HL-60 (cell line): ENCODE data around the gene CPNE6.

ENCODE experiments used
- DNase-seq, 2 experiments: peaks; one replicate each; pipeline ENCODE4 v3.0.0-alpha.2; 2010 to 2020; ENCODE audit warnings: low read depth in 1 of 2, low spot score in 1 of 2
- H3K27ac ChIP-seq: fragments of 250-450 bp; sonication (Bioruptor Pico); replicated peaks from 2 replicates; pipeline ENCODE4 v1.5.1; 2020; ENCODE audit warnings: mild to moderate bottlenecking, moderate library complexity
- H3K27me3 ChIP-seq: fragments of 250-450 bp; sonication (Bioruptor Pico); 2 replicates; pipeline ENCODE4 v1.5.1; 2021; ENCODE audit warnings: mild to moderate bottlenecking, moderate library complexity; ENCODE audit not compliant: insufficient read depth, poor library complexity, severe bottlenecking
- H3K4me3 ChIP-seq: replicated peaks from 2 replicates; pipeline ENCODE4 v1.5.1; 2011; ENCODE audit warnings: mild to moderate bottlenecking, control low read depth, low read length; ENCODE audit not compliant: insufficient read depth
- GABPA ChIP-seq: IDR thresholded peaks from 2 replicates; pipeline ENCODE4 v1.6.1; 2012; ENCODE audit warnings: low read depth
- POLR2AphosphoS5 ChIP-seq: IDR thresholded peaks from 2 replicates; pipeline ENCODE4 v1.6.1; 2012; ENCODE audit warnings: low read depth
- SPI1 ChIP-seq: IDR thresholded peaks from 2 replicates; pipeline ENCODE4 v1.6.1; 2012; ENCODE audit warnings: low read depth, mild to moderate bottlenecking, borderline replicate concordance
- TF ChIP-seq, protein P1 (sequence below): IDR thresholded peaks from 2 replicates; pipeline ENCODE4 v1.6.1; 2012; ENCODE audit warnings: low read depth; ENCODE audit not compliant: insufficient replicate concordance
- TF ChIP-seq, protein P2 (sequence below): IDR thresholded peaks from one replicate; pipeline ENCODE4 v1.5.1; 2011; ENCODE audit warnings: low read length, control low read depth, inconsistent platforms; ENCODE audit not compliant: insufficient read depth

Gene CPNE6

DNA sequence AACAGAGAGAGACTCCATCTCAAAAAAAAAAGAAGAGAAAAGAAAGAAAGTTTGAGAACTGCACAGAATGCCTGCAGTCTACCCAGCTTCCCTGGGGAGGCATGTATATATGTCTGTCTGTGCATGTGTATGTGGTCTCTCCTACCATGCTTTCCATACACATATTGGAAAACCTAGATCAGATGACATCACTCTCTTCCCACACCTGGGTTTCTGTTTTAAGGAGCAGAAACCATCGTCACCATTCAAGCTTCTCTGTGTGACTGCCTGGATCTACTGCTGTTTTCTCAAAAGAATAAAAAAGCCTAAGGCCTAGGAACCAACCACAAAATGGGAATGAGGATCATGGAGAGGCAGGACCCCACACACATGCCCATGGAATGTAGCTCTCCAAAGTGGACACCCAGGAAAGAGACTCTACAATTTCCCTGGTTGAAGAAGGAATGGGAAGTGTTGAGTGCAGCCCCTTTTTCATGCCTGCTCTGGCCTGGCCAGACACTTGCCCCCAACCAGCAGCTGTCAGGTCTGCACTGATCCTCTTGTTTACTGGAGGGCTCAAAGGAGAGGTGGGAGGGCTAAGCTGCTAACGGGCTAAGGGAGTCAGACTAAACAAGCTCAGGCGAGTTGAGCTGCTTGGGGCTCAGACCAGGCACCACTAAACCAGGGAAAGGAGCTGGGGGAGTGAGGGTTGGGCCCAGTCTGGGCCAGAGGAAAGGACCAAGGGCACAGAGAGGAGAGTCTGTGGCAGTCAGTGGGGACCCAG is 15.0 kb downstream of the CPNE6 start:
- TF ChIP-seq, protein P1, sequence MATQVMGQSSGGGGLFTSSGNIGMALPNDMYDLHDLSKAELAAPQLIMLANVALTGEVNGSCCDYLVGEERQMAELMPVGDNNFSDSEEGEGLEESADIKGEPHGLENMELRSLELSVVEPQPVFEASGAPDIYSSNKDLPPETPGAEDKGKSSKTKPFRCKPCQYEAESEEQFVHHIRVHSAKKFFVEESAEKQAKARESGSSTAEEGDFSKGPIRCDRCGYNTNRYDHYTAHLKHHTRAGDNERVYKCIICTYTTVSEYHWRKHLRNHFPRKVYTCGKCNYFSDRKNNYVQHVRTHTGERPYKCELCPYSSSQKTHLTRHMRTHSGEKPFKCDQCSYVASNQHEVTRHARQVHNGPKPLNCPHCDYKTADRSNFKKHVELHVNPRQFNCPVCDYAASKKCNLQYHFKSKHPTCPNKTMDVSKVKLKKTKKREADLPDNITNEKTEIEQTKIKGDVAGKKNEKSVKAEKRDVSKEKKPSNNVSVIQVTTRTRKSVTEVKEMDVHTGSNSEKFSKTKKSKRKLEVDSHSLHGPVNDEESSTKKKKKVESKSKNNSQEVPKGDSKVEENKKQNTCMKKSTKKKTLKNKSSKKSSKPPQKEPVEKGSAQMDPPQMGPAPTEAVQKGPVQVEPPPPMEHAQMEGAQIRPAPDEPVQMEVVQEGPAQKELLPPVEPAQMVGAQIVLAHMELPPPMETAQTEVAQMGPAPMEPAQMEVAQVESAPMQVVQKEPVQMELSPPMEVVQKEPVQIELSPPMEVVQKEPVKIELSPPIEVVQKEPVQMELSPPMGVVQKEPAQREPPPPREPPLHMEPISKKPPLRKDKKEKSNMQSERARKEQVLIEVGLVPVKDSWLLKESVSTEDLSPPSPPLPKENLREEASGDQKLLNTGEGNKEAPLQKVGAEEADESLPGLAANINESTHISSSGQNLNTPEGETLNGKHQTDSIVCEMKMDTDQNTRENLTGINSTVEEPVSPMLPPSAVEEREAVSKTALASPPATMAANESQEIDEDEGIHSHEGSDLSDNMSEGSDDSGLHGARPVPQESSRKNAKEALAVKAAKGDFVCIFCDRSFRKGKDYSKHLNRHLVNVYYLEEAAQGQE, result no peak
- TF ChIP-seq POLR2AphosphoS5 (no peak), GABPA (no peak)
- TF ChIP-seq, protein P2, sequence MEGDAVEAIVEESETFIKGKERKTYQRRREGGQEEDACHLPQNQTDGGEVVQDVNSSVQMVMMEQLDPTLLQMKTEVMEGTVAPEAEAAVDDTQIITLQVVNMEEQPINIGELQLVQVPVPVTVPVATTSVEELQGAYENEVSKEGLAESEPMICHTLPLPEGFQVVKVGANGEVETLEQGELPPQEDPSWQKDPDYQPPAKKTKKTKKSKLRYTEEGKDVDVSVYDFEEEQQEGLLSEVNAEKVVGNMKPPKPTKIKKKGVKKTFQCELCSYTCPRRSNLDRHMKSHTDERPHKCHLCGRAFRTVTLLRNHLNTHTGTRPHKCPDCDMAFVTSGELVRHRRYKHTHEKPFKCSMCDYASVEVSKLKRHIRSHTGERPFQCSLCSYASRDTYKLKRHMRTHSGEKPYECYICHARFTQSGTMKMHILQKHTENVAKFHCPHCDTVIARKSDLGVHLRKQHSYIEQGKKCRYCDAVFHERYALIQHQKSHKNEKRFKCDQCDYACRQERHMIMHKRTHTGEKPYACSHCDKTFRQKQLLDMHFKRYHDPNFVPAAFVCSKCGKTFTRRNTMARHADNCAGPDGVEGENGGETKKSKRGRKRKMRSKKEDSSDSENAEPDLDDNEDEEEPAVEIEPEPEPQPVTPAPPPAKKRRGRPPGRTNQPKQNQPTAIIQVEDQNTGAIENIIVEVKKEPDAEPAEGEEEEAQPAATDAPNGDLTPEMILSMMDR, result no peak
- no peak for DNase-seq
- peaks cover 17% of the 10 kb centered on the region for H3K27me3 ChIP-seq
- no peak overlapping the region for H3K27ac ChIP-seq
- no peak overlapping the region for H3K4me3 ChIP-seq

DNA sequence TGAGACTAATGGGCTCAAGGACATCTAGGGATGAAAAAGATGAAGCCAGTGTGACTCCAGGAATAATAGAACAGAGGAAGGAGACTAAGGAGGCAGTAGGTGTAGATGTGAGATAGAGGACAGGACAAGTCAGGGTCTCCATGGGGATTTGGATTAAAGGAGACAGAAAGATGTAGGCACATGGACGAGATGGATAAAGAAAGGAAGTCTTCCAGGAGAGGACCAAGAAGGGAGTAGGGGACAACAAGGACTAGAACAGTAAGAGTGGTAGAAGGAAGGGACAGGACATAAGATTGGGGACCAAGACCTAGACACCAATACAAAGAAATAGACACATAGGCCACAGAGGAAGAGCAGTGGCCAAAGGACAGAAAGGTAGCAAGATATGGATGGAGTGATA is 15.6 kb downstream of the CPNE6 start:
- TF ChIP-seq SPI1, result no peak
- no peak for TF ChIP-seq GABPA
- TF ChIP-seq POLR2AphosphoS5, result no peak
- TF ChIP-seq, protein P2, result no peak
- TF ChIP-seq, protein P1, result no peak
- H3K4me3 ChIP-seq, result no peak overlapping the region
- no peak overlapping the region for H3K27ac ChIP-seq
- H3K27me3 ChIP-seq, result peaks cover 11% of the 10 kb centered on the region
- no peak for DNase-seq

DNA sequence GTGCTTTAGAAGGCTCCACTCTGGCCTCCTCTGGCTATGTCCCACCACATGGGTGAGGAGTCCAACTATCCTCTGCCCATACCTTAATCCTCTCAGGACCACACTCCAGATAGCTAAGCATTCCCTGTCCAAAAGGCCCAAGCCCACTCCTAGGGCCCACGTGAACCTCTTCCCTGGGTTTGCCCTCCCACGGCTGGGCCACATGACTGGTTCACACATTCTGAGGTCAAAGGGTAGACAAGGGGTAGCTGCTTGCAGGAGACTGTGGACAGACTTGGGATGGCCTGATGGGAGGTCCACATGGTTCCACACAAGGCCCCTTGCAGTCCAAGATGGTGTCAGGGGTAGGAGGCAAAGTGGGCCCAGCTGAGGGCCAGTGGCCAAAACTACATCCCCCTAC is 16.7 kb downstream of the CPNE6 start:
- TF ChIP-seq SPI1, result no peak
- TF ChIP-seq POLR2AphosphoS5, result no peak
- TF ChIP-seq GABPA, result no peak
- TF ChIP-seq, protein P2, result no peak
- TF ChIP-seq, protein P1, result no peak
- H3K4me3 ChIP-seq, result no peak overlapping the region
- peaks cover 4% of the 10 kb centered on the region for H3K27me3 ChIP-seq
- DNase-seq, result no peak
- H3K27ac ChIP-seq, result no peak overlapping the region
